Astrocyte (in vitro differentiated cells and primary cell): ENCODE measurements around the gene PRICKLE1. TPM values are rescaled to one million over a fixed set of nuclear protein-coding genes. Genes with fewer than 3 reads are reported as not detected.

Experiments
- DNase-seq: peaks from one replicate; pipeline ENCODE4 v3.0.0-alpha.2; 2010; ENCODE audit warnings: low read depth
- FAIRE-seq: peaks from 2 replicates; lab custom pipeline; 2011; peaks lifted over from hg19 to GRCh38; lab: Jason Lieb, UNC
- H2AFZ ChIP-seq: 2 replicates; pipeline ENCODE4 v1.6.0; 2012; ENCODE audit warnings: low read depth, low read length, inconsistent platforms
- H3K27ac ChIP-seq: 2 replicates; pipeline ENCODE4 v1.5.1; 2011; ENCODE audit warnings: low read depth, low read length, inconsistent platforms
- H3K27me3 ChIP-seq: 2 replicates; pipeline ENCODE4 v1.6.0; 2011; ENCODE audit warnings: low read length, inconsistent platforms; ENCODE audit not compliant: insufficient read depth
- H3K36me3 ChIP-seq: 2 replicates; pipeline ENCODE4 v1.5.1; 2011; ENCODE audit warnings: low read length, inconsistent platforms; ENCODE audit not compliant: insufficient read depth
- H3K4me1 ChIP-seq: 2 replicates; pipeline ENCODE4 v1.5.1; 2011; ENCODE audit warnings: low read length, inconsistent platforms; ENCODE audit not compliant: insufficient read depth
- H3K4me2 ChIP-seq: 2 replicates; pipeline ENCODE4 v1.6.0; 2012; ENCODE audit warnings: low read length, inconsistent platforms
- H3K4me3 ChIP-seq: 2 replicates; pipeline ENCODE4 v1.5.1; 2011; ENCODE audit warnings: low read depth, mild to moderate bottlenecking, low read length, inconsistent platforms; ENCODE audit not compliant: insufficient read depth
- H3K79me2 ChIP-seq: 2 replicates; pipeline ENCODE4 v1.6.0; 2012; ENCODE audit warnings: mild to moderate bottlenecking, low read length, inconsistent platforms; ENCODE audit not compliant: insufficient read depth
- H3K9ac ChIP-seq: 2 replicates; pipeline ENCODE4 v1.6.0; 2012; ENCODE audit warnings: mild to moderate bottlenecking, low read length, inconsistent platforms
- H3K9me3 ChIP-seq: 2 replicates; pipeline ENCODE4 v1.5.1; 2012; ENCODE audit warnings: low read depth, mild to moderate bottlenecking, low read length, inconsistent platforms; ENCODE audit not compliant: insufficient read depth
- H4K20me1 ChIP-seq: 2 replicates; pipeline ENCODE4 v1.6.0; 2012; ENCODE audit warnings: low read length, inconsistent platforms; ENCODE audit not compliant: insufficient read depth
- H3K27ac Mint-ChIP-seq: one replicate; pipeline ENCODE4 v1.8.0; 2021; ENCODE audit warnings: mild to moderate bottlenecking, mixed read lengths; ENCODE audit not compliant: unreplicated experiment
- H3K27me3 Mint-ChIP-seq: one replicate; pipeline ENCODE4 v1.8.0; 2021; ENCODE audit warnings: low read depth, mixed read lengths; ENCODE audit not compliant: unreplicated experiment
- H3K36me3 Mint-ChIP-seq: one replicate; pipeline ENCODE4 v1.8.0; 2021; ENCODE audit warnings: low read depth, mixed read lengths; ENCODE audit not compliant: unreplicated experiment
- H3K4me1 Mint-ChIP-seq: one replicate; pipeline ENCODE4 v1.8.0; 2021; ENCODE audit warnings: low read depth, mixed read lengths; ENCODE audit not compliant: unreplicated experiment
- H3K4me3 Mint-ChIP-seq: one replicate; pipeline ENCODE4 v1.8.0; 2021; ENCODE audit warnings: mild to moderate bottlenecking, moderate library complexity, mixed read lengths; ENCODE audit not compliant: unreplicated experiment
- H3K9me3 Mint-ChIP-seq: one replicate; pipeline ENCODE4 v1.8.0; 2021; ENCODE audit warnings: mild to moderate bottlenecking, mixed read lengths; ENCODE audit not compliant: unreplicated experiment
- EZH2 ChIP-seq: IDR thresholded peaks from 2 replicates; pipeline ENCODE4 v1.6.1; 2012; ENCODE audit warnings: mild to moderate bottlenecking, low read length, inconsistent platforms; ENCODE audit not compliant: insufficient read depth
- total RNA-seq: library from RNA; stranded (reverse); gene quantifications from 2 replicates; pipeline ENCODE4 v1.2.1, GENCODE V29; 2021
- TF ChIP-seq, protein P1 (sequence below): IDR thresholded peaks from 2 replicates; pipeline ENCODE4 v1.5.1; 2011; ENCODE audit warnings: low read depth, mild to moderate bottlenecking, inconsistent platforms, low read length, moderate library complexity; ENCODE audit not compliant: insufficient read depth

PRICKLE1 gene
- total RNA-seq, 1 donor from 2014 or later = 34.9 TPM

DNA sequence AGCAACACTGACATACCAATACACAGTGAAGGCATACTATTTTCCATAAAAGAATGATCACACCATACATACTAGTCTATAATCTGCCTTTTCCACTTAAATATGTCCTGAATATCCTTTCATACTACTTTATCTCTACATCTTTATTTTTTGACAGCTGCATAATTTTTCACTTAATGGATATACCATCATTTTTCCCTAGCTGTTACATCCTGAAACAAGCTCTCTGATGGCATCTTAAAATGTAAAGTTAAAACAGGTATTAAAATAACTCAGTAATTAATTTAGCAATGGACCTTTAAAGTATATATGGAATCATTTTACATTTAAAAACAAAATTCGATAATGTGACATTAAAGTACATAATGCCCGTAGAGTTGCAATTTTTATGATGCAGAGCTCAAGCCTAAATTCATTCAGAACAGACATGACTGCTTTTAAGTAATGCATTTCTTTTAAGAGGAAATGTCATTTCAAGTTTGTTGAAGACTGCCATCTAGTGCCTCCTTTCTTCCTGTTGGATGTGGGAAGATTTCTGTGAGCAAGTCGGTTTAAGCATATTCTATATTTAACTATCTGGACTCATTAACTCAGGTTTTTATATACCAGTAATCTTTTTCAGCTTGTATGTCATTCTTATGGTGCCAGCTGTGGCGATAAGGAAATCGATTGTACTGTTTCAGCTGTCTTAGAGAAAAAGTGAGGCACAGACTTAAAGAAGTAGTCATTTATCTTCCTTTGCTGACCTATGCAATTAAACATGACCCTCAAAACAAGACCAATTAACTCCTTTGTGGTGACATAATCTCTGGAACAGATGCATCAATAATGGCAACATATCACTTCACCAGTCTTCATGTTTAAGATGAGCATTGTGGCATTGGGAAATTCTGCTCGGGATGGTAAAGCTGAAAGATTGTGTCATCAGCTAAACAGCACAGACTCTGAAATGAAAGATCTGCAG lies 20.3 kb downstream of the PRICKLE1 start:
- H3K27ac Mint-ChIP-seq = peak overlapping the region; percentile 55

DNA sequence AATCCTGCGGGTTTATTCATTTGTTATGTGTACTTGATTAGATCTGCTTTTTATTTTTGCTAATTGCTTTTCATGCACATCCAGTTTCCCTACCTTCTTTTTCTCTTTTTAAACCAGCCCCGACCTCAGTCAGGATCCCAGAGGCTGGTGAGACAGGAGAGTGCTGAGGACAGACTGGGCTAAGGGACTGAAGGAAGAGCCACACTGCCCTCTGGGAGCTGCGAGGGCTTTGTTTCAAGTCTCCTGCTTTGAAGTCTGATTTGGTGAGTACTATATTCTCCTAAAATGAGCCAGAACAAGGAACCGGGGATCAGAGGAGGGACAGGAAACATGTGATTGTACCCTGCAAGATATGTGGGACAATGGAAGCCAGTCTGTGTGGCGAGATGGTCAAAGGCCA lies 23.9 kb downstream of the PRICKLE1 start:
- TF ChIP-seq, protein P1, sequence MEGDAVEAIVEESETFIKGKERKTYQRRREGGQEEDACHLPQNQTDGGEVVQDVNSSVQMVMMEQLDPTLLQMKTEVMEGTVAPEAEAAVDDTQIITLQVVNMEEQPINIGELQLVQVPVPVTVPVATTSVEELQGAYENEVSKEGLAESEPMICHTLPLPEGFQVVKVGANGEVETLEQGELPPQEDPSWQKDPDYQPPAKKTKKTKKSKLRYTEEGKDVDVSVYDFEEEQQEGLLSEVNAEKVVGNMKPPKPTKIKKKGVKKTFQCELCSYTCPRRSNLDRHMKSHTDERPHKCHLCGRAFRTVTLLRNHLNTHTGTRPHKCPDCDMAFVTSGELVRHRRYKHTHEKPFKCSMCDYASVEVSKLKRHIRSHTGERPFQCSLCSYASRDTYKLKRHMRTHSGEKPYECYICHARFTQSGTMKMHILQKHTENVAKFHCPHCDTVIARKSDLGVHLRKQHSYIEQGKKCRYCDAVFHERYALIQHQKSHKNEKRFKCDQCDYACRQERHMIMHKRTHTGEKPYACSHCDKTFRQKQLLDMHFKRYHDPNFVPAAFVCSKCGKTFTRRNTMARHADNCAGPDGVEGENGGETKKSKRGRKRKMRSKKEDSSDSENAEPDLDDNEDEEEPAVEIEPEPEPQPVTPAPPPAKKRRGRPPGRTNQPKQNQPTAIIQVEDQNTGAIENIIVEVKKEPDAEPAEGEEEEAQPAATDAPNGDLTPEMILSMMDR = no peak
- no peak for TF ChIP-seq EZH2
- Histone ChIP-seq H3K9me3 (no peaks in the 10 kb centered on the region), H3K27me3 (no peaks in the 10 kb centered on the region), H3K27ac (no peak overlapping the region), H3K9ac (no peak overlapping the region), H3K4me1 (peaks cover 20% of the 10 kb centered on the region), H4K20me1 (peaks cover 12% of the 10 kb centered on the region), H3K4me3 (no peak overlapping the region), H3K79me2 (peaks cover 82% of the 10 kb centered on the region), H2AFZ (no peak overlapping the region), H3K4me2 (peak overlapping the region; percentile 44), H3K36me3 (peaks cover 3% of the 10 kb centered on the region)
- no peak overlapping the region for H3K27ac Mint-ChIP-seq
- no peak overlapping the region for H3K4me3 Mint-ChIP-seq
- H3K9me3 Mint-ChIP-seq = peaks cover 4% of the 10 kb centered on the region
- peaks cover 3% of the 10 kb centered on the region for H3K27me3 Mint-ChIP-seq
- FAIRE-seq (no peak), DNase-seq (no peak)
- H3K36me3 Mint-ChIP-seq = peaks cover 14% of the 10 kb centered on the region
- H3K4me1 Mint-ChIP-seq = peaks cover 15% of the 10 kb centered on the region

More for the DNA sequence above, 20.3 kb downstream of the PRICKLE1 start:
- TF ChIP-seq, protein P1 = peak; percentile 45
- no peak for TF ChIP-seq EZH2
- Histone ChIP-seq H3K36me3 (peaks cover 3% of the 10 kb centered on the region), H4K20me1 (peaks cover 34% of the 10 kb centered on the region), H3K4me1 (peaks cover 20% of the 10 kb centered on the region), H3K27me3 (no peaks in the 10 kb centered on the region), H3K9me3 (no peaks in the 10 kb centered on the region), H3K79me2 (peaks cover 87% of the 10 kb centered on the region), H2AFZ (no peak overlapping the region), H3K4me2 (no peak overlapping the region), H3K27ac (no peak overlapping the region), H3K9ac (no peak overlapping the region), H3K4me3 (no peak overlapping the region)
- Mint-ChIP-seq H3K36me3 (peaks cover 8% of the 10 kb centered on the region), H3K27me3 (peaks cover 3% of the 10 kb centered on the region), H3K4me3 (no peak overlapping the region), H3K4me1 (peaks cover 16% of the 10 kb centered on the region), H3K9me3 (peaks cover 4% of the 10 kb centered on the region)
- DNase-seq (peak; percentile 52), FAIRE-seq (peak; percentile 63)

DNA sequence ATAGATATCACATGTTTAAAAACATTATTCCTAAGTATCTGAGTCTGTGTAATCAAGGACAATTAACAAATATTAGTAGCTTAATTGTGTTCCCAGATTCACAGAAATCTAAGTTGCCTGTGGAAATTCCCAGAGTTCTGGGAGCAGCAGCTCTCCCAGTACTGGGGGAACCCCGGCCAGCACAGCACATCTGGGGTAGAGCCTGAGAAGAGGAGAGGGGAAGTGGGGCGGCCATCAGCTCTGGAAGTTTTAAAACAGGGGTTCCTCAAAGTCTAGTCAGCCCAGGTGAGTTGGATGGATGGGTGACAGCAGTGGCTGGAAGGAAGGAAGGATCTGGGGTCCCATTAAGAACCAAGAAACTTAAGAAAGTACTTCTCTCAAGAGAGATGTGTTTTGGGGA lies 24.6 kb downstream of the PRICKLE1 start:
- H3K4me3 ChIP-seq = no peak overlapping the region
- peak overlapping the region; percentile 44 for H3K4me2 ChIP-seq
- TF ChIP-seq, protein P1 = no peak
- no peak for TF ChIP-seq EZH2
- H3K27me3 ChIP-seq = no peaks in the 10 kb centered on the region
- H4K20me1 ChIP-seq = peaks cover 8% of the 10 kb centered on the region
- Mint-ChIP-seq H3K27ac (no peak overlapping the region), H3K27me3 (peaks cover 3% of the 10 kb centered on the region), H3K4me3 (peak overlapping the region; percentile 30), H3K36me3 (peaks cover 14% of the 10 kb centered on the region), H3K9me3 (peaks cover 4% of the 10 kb centered on the region), H3K4me1 (peaks cover 15% of the 10 kb centered on the region)
- DNase-seq (no peak), FAIRE-seq (peak; percentile 67)
- no peak overlapping the region for H2AFZ ChIP-seq
- peak overlapping the region; percentile 38 for H3K9ac ChIP-seq
- H3K4me1 ChIP-seq = peaks cover 20% of the 10 kb centered on the region
- peak overlapping the region; percentile 39 for H3K27ac ChIP-seq
- peaks cover 3% of the 10 kb centered on the region for H3K36me3 ChIP-seq
- peaks cover 83% of the 10 kb centered on the region for H3K79me2 ChIP-seq
- no peaks in the 10 kb centered on the region for H3K9me3 ChIP-seq
